Adrenal gland (tissue), 12 donors: ENCODE measurements around the gene PLD1. TPM values are rescaled to one million over a fixed set of nuclear protein-coding genes. Genes with fewer than 3 reads are reported as not detected.
A peak's percentile ranks its signal among the peaks of the same experiment; 100 is the strongest.

Source experiments
- DNase-seq, 7 donors: peaks; one replicate each; pipeline ENCODE4 v3.0.0-alpha.2; 2019 to 2020
- H3K27ac ChIP-seq, 5 donors: fragments of 200-600 bp; sonication (generic) in 4 of 5; 1 replicate in 3 of 5; 2 replicates in 2 of 5; pipeline versions ENCODE4 v1.5.1 to v1.8.0; 2016 to 2020; ENCODE audit warnings: mild to moderate bottlenecking in 1 of 5
- H3K27me3 ChIP-seq: fragments of 200-600 bp; 2 replicates; pipeline ENCODE4 v1.8.0; 2021
- H3K36me3 ChIP-seq, 2 donors: fragments of 200-600 bp; replicated peaks in 1 of 2; 1 replicate in 1 of 2; 2 replicates in 1 of 2; pipeline versions ENCODE4 v1.5.1 to v1.8.0; 2018 to 2022
- H3K4me1 ChIP-seq, 2 donors: fragments of 200-600 bp; replicated peaks in 1 of 2; 1 replicate in 1 of 2; 2 replicates in 1 of 2; pipeline versions ENCODE4 v1.5.1 to v1.8.0; 2018 to 2021
- H3K4me3 ChIP-seq, 4 donors: fragments of 200-600 bp; sonication (generic) in 3 of 4; one replicate each; pipeline ENCODE4 v1.5.1; 2016 to 2018
- H3K9me3 ChIP-seq, 3 donors: fragments of 200-600 bp; sonication (generic) in 1 of 3; replicated peaks in 1 of 3; 1 replicate in 2 of 3; 2 replicates in 1 of 3; pipeline versions ENCODE4 v1.5.1 to v1.8.0; 2016 to 2021
- CTCF ChIP-seq, 6 experiments: fragments of 450-650 bp in 4 of 6; fragments of 200-600 bp in 2 of 6; sonication (generic) in 1 of 6; IDR thresholded peaks; 1 replicate in 5 of 6; 2 replicates in 1 of 6; pipeline versions ENCODE4 v1.5.1 to v1.8.0; 2016 to 2021; ENCODE audit warnings: antibody characterized with exemption in 6 of 6, mild to moderate bottlenecking in 2 of 6, moderate library complexity in 1 of 6
- POLR2A ChIP-seq, 2 donors: fragments of 450-650 bp; IDR thresholded peaks; one replicate each; pipeline ENCODE4 v1.6.1; 2017; ENCODE audit warnings: antibody characterized with exemption in 2 of 2, mild to moderate bottlenecking in 2 of 2, moderate library complexity in 1 of 2
- WGBS, 4 donors: extraction: QIAGEN DNeasy Blood & Tissue Kit in 2 of 4; methylation state at CpG; one replicate each; pipeline versions ENCODE4 v1.1.5 to v1.1.7; 2013 to 2017; 5-methylcytosine and 5-hydroxymethylcytosine counted together
- intact Hi-C, 2 donors: fragments of 100-400 bp; cut with DNase I; formaldehyde crosslinking; loops; one replicate each; pipeline versions ENCODE4 v1.14.1 to v1.15.0; 2022 to 2023
- polyA plus RNA-seq, 3 donors: library from polyadenylated mRNA; stranded (reverse); fragments of 200-250 nt in 2 of 3; fragments of 350-450 nt in 1 of 3; fragmentation: Illumina TruSeq in 1 of 3; extraction: RNeasy Lipid Tissue Mini Kit (QIAGEN cat#74804) in 1 of 3; gene quantifications; one replicate each; pipeline ENCODE4 v1.2.3, GENCODE V29; 2013 to 2014
- total RNA-seq, 9 donors: library from RNA; depleted of rRNA in 4 of 9; stranded (reverse); fragments of >200 nt in 4 of 9; fragments of 120-200 nt in 1 of 9; fragmentation: NEBNext Ultra II Directional in 1 of 9; extraction: Animal tissue kit (Norgen Biotek cat#: 25700) in 1 of 9; gene quantifications; one replicate each; pipeline versions ENCODE4 v1.1.0 to v1.2.4, GENCODE V29; 2013 to 2023
- donor health status: healthy with polysubstance abuse.
- donor health status: Bipolar disorder and iron deficiency.
- donor health status: DM: yes; HTN: yes; CAD: no.
- donor health status: DM: no; HTN: no; CAD: no.
- donor health status: DM: no; HTN: no; CAD: no.
- donor health status: DM: yes; HTN: yes; CAD: no.

PLD1 gene
- total and polyA plus RNA-seq, 12 donors, result 25.7 to 178 (median 94.5) TPM

DNA sequence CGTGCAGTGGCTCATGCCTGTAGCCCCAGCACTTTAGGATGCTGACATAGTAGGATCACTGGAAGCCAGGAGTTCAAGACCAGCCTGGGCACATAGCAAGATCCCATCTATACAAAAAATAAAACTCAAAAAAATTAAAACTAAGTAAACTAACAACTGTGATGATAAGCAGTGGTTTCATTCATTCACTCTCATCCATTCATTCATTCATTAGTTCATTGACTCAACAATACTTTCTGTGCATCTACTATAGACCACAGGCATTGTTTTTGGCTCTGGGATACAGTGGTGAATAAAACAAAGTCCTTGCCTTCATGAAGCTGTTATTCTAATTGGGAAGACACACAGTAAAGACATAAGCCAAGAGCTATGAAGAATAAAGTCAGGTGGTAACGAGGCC, 25.3 kb upstream of the PLD1 start:
- peak overlapping the region in 2 of 5 donors; percentile 78 to 80 for H3K27ac ChIP-seq
- peaks cover 6 to 40% of the 10 kb centered on the region in 2 donors for H3K4me1 ChIP-seq
- 73 to 90% (median 85%) methylated on average over 2 of the region's 2 CpGs for WGBS, 4 donors
- TF ChIP-seq POLR2A (IDR thresholded peaks at IDR 0.05) (no peak), CTCF (IDR thresholded peaks at IDR 0.05) (no peak)
- no peaks in the 10 kb centered on the region for H3K36me3 ChIP-seq
- H3K9me3 ChIP-seq, result no peaks in the 10 kb centered on the region
- intact Hi-C loops, result no loop called here
- no peak for DNase-seq
- H3K4me3 ChIP-seq, result no peak overlapping the region
- no peaks in the 10 kb centered on the region for H3K27me3 ChIP-seq

DNA sequence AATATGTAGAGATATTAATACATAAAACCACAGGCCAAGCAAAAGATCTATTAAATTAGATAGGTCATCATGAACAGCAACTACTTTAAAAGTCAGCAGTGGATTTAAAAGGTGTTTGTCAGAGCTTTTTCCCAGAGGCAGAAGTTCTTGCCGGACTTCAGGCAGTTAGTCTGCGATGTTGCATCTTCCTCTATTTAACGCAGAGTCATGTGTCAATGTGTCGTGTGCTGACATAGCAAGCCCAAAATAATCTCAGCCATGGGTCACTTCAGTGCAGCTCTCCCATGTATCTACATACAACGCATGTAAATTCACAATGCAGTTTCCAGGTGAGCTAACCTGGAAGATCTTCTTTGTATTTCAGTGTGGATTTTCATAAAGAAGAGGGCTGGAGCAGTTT, 24.8 kb upstream of the PLD1 start:
- Histone ChIP-seq H3K9me3 (no peaks in the 10 kb centered on the region), H3K27ac (peak overlapping the region in 3 of 5 donors; percentile 70 to 80 (median 78)), H3K27me3 (no peaks in the 10 kb centered on the region), H3K4me1 (peaks cover 7 to 41% of the 10 kb centered on the region in 2 donors), H3K36me3 (no peaks in the 10 kb centered on the region), H3K4me3 (no peak overlapping the region)
- TF ChIP-seq POLR2A (IDR thresholded peaks at IDR 0.05) (no peak), CTCF (IDR thresholded peaks at IDR 0.05) (no peak)
- peak in 1 of 7 donors; percentile 24 for DNase-seq
- WGBS, 4 donors, result 60 to 69% (median 68%) methylated on average over 5 of the region's 5 CpGs
- intact Hi-C loops, result no loop called here

- WGBS, 4 donors, result 26 to 50% (median 38%) methylated on average over 5 of the region's 5 CpGs
- H3K9me3 ChIP-seq, result no peaks in the 10 kb centered on the region
- intact Hi-C loops, result no loop called here
- no peak overlapping the region for H3K4me3 ChIP-seq
- peak in 2 of 7 donors; percentile 17 to 47 for DNase-seq
- H3K27me3 ChIP-seq, result no peaks in the 10 kb centered on the region
- peak overlapping the region in 4 of 5 donors; percentile 15 to 80 (median 74) for H3K27ac ChIP-seq
- H3K4me1 ChIP-seq, result peaks cover 14 to 47% of the 10 kb centered on the region in 2 donors
- TF ChIP-seq CTCF (IDR thresholded peaks at IDR 0.05) (no peak), POLR2A (IDR thresholded peaks at IDR 0.05) (no peak)
- H3K36me3 ChIP-seq, result no peaks in the 10 kb centered on the region
These were observed 24.1 kb upstream of the PLD1 start for GRCh38 chr3:171834461-171834801.

GRCh38 chr3:171833789-171834460, 23.6 kb upstream of the PLD1 start:
- Histone ChIP-seq H3K36me3 (no peaks in the 10 kb centered on the region), H3K27me3 (no peaks in the 10 kb centered on the region), H3K4me3 (no peak overlapping the region), H3K9me3 (no peaks in the 10 kb centered on the region), H3K4me1 (peaks cover 19 to 47% of the 10 kb centered on the region in 2 donors), H3K27ac (peak overlapping the region in 4 of 5 donors; percentile 15 to 80 (median 74))
- peak in 1 of 7 donors; percentile 29 for DNase-seq
- intact Hi-C loops, result no loop called here
- TF ChIP-seq CTCF (IDR thresholded peaks at IDR 0.05) (peak; percentile 15 to 54 (median 46)), POLR2A (IDR thresholded peaks at IDR 0.05) (no peak)
- 19 to 34% (median 26%) methylated on average over 3 of the region's 3 CpGs for WGBS, 4 donors
